HG02623 (cell line): ENCODE data around the gene GRK3.
"Not testable (repeated sequence)": the region's sequence is repeated elsewhere in the genome, so short reads cannot be mapped to it uniquely, and the experiment has no call there.

Source experiments
- ATAC-seq: cut with Tn5 transposase; IDR thresholded peaks from one replicate; pipeline ENCODE4 v1.9.1; 2021; ENCODE audit warnings: moderate library complexity; ENCODE audit not compliant: unreplicated experiment

The GRK3 gene

GRCh38 chr22:25623851-25624250, 59.4 kb downstream of the GRK3 start:
- ATAC-seq = no peak

DNA sequence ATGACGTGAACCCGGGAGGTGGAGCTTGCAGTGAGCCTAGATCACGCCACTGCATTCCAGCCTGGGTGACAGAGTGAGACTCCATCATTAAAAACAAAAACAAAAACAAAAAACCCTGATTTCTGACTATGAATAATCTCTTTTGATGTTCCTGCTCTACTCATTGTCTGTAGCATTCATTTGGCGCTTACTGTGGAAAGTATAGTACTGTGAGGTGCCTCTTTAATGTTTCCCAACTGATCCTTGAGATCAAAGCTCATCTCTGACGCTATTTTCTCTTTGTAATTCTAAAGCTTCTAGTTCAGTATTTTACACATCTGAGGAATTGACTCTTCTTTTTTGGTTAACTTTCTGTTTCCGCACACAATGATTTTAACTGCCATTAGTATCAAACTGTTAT, 60.0 kb downstream of the GRK3 start:
- no peak for ATAC-seq

GRCh38 chr22:25625747-25626623, 61.5 kb downstream of the GRK3 start:
- ATAC-seq = not testable (repeated sequence)

DNA sequence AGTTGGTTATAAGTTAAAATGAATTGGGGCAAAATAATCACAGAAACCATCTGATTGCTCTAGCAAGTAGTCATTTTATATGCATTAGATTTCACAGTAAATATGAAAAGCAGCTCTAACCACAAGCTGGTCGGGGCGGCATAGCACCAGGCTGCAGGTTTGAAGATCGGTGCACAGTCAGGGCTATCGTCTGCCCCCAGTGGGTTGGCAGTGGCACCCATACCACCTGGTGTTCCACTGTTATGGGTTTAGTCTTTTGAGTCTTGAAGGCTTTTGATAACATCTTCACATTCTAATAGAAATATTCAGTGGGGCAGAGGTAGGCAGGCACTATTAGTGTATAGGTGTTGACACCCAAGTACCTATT, 62.1 kb downstream of the GRK3 start:
- no peak for ATAC-seq

DNA sequence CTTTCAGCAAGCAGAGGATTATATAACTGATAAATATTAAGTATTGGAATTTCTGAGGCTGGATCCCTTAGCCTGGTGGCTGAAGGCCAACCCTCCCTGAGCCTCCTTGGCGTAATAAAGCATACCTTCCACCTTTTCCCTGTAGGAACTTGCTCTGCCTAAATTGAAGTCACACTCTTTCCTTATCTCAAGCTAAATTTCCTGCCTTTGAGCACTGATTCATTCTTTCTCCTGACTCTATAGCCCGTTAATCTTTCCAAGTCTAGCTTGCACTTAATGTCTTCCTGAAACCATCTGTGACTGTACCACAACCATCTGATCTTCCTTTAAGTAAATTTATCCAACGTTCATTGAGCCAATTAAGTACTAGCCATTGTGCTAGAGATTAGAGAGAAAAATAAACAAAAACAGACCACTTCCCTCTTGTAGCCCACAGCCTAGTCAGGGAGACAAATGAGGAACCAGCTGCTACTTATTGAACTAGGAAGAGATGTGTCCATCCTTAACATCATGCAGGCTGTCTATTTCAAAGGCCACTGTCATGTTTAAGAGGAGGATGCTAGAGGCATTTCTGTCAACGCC, 62.9 kb downstream of the GRK3 start:
- no peak for ATAC-seq

DNA sequence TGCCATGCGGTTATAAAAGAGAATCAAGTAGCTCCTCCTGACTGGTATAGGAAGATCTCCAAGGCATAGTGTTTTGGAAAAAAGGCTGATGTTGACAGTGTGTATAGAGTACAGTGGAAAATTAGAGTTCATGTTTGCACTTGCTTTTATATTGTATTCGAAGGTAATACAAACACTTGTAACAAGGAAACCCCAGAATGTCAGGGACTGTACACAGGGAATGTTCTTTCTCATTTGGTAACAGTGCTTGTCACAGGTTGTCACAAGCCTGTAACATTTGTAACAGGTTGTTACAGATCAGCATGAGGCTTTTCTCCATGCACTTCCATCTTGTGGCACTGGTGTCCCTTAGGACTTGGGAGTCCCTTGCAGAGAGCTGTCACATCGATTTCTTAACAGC, 64.0 kb downstream of the GRK3 start:
- ATAC-seq = no peak

DNA sequence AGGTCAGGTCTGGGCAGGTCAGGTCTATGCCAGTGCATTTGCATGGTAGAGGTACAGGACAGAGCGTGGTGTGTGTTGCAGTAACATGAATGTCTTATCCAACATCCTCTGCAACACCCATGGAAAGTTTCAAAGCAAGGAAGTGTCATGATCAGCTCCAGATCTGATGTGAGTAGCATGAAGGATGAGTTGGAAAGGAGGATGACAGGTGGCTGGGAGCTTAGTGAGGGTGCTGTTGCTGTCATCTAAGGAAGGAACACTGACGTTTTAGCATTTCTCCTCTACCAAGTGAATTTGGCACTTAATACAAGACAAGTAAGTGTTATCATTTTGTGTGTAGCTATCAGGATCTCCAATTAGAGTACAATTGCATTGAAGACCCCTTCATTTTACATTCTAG, 65.1 kb downstream of the GRK3 start:
- ATAC-seq = no peak

DNA sequence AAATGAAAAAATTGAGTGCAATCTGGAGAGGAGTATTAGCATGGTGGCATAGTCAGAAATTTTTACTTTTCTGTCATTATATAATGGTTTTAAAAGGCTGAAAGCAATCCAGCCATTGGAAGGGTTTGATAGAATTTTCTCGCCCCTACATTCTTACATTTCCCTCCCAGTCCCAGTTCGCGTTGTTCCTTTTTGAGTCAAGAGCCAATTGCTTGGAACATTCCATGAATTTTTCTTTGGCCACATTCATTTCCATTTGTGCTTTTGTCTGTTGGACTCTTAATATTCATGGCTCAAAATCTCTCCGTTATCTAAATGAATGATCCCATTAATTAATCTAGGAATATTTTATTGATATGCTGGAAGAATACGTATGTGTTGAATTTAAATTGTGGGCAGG, 66.0 kb downstream of the GRK3 start:
- no peak for ATAC-seq

GRCh38 chr22:25636323-25636722, 71.8 kb downstream of the GRK3 start:
- no peak for ATAC-seq

DNA sequence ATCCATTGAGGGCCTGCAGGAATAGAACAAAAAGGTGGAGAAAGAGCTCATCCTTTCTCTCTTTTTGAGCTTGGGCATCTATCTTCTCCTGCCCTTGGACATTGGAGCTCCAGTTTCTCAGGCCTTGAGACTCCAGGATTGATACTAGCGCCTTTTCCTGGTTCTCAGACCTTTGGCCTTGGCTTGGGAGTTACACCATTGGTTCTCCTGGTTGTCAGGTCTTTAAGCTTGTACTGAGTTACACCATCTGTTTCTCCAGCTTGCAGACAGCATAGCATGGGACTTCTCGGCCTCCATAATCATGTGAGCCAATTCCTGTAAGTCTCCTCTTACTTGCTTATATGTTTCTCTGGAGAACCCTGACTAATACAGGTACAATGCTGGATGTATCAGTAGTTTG, 72.6 kb downstream of the GRK3 start:
- ATAC-seq = no peak

DNA sequence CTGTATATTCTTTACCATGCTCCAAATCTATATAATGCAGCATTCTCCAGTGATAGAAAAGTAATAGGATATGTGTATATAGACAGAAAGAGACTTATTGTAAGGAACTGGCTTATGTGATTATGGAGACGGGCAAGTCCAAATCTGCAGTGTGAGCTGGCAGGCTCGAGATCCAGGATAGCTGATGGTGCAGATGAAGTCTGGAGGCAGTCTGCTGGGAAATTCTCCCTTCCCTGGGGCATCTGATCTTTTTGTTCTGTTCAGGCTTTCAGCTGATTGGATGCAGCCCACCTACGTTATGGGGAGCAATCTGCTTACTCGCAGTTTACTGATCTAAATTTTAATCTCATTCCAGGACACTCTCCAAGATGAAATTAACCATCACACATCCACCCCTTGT, 73.2 kb downstream of the GRK3 start:
- ATAC-seq = no peak

DNA sequence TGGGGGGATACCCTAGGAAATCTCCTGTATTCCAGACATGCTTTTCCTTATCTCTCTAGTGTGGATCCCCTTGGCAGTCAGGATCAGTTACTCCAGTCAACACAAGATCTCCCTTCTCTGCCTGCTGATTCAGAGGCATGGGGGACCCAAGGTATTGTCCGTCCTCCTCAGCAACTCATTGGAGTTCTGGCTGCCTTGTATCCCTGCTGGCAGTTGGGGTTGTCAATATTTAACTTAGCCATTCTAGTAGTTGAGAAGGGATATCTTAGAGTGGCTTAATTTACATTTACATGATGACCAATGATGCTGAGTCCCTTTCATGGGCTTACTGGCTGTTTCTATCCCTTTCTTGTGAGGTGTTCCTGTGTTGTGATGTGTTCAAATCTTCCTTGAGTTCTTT, 74.2 kb downstream of the GRK3 start:
- no peak for ATAC-seq

DNA sequence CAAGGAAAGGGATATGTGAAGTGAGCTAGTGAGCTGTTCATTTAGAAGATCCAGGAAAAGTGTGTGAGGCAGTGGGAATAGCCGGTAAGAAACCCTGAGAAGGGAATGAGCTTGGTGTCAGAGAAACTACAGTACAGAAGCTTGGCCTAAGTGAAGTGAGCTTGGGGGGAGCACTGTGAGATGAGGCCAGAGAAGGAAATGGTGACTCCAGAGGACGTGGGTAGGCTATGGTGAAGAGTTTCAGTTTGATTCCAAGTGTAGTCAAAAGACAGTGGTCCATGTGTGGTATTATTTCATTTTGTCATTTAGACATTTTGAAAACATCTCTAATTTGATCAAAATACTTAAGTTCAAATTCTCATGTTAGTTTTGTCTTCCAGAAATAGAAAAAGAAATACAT, 77.2 kb downstream of the GRK3 start:
- no peak for ATAC-seq

DNA sequence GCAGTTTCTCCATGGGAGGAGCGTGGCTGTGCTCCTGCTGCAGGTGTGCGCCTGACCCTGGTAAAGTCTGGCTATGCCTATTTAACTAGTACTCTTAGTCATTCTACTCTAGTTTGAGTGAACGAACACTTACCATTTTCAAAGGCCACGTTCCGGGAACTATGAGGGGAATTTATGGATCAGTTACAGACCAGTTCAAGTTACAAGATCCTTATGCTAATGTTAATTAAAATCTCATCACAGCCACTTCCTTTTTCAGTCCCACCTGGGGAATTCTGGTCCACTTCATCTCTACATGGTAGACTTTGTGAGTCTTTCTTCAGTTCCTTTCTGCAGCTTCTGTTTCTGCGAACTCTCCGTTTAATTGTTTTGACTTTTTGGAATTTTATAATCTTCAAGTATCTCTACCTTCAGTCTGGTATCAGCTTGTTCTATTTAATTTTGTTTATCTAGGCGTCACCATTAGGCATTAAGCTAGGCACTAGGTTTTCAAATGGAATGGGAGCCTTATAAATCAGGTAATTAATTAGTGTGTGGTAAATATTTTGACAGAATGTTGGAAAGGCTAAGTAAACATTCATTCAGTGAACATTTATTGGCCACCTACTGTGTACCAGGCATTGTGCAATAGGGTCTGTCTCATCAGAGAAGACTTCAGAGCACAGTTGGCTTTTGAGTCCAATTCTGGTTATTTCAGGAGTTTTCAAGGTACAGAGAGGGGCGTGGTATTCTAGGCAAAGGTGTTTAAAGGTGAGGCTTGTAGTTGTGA, 78.9 kb downstream of the GRK3 start:
- ATAC-seq = no peak

DNA sequence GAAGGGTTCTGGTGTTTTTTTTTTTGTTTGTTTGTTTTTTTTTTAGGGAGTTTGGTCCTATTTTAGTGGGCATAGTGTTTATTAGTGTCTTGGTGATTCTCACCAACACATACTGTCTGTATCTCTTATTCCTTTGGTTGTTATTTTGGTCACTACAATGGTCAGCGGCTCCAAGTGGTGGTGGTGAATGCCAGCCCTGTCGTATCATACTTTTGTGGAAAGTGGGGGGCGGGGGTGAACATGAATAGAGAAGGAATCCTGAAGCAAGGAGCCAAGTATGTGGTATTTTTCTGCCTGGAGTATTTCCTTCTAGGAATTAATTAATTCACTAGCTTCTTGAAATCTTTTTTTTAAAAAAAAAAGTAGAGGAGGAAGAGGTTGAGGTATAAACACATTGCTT, 79.6 kb downstream of the GRK3 start:
- no peak for ATAC-seq

DNA sequence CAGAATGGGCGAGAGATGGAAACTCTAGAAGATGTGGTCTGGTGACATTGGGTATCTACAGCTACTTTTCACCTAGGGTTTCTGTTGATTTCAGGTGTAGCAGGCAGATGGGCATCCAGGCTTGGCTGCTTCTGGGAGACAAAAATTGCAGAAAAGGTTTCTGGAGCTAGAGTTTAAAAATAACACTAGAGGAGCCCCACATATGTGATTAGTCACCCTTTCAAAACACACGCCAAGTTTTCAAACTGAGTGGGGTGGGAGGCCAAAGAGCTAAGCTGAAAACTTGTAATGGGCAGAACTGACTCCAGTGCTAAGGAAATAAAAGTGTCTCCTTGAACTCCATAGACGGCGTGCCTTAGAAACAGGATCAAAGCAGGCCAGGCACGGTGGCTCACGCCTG, 80.8 kb downstream of the GRK3 start:
- no peak for ATAC-seq

DNA sequence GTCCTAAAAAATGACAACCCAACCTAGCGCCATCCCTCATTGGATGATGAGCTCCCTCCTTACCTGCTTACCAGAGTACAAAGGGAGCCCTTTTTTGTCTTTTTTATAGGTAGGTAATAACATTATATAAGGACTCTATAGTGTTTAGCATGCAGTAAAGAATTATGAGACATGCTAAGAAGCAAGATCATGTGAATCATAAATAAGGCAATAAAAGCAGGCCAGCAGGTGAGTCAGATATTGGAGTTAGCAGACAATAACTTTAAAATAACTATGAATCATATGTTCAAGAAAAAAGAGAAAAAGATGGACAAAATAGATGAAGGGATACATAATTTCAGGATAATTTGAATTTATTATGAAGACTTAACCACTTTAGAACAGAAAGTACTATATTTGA, 81.5 kb downstream of the GRK3 start:
- no peak for ATAC-seq

GRCh38 chr22:25650833-25651232, 86.4 kb downstream of the GRK3 start:
- ATAC-seq = no peak

GRCh38 chr22:25651332-25652085, 87.0 kb downstream of the GRK3 start:
- no peak for ATAC-seq

DNA sequence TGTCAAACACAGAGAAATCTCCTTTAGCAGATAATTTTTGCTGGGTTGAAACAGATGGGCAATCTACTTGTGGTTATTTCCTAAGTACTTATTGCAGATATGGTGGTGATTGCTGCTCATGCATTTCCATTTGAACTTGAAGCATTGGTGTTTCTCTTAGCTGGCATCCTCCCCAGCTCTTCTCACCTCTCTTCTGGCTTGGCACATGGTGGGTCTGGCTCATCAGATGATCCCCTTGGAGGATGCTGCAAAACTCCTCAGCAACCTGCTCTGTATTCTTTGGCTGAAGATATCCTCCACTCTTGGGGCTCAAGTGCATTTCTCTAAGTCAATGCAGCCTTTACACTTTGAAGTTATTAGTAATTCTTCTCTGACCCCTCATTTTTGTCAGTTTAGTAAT, 90.2 kb downstream of the GRK3 start:
- no peak for ATAC-seq

- ATAC-seq = no peak
Observed at GRCh38 chr22:25655371-25655935, 91.0 kb downstream of the GRK3 start.
